Psoas muscle (tissue), 8 donors: Measurements from ENCODE around the gene ATP1B1. TPM values are rescaled to one million over a fixed set of nuclear protein-coding genes. Genes with fewer than 3 reads are reported as not detected.
"Not testable (repeated sequence)": the region's sequence is repeated elsewhere in the genome, so short reads cannot be mapped to it uniquely, and the experiment has no call there.

Source experiments
- ATAC-seq, 4 donors: fragments of 200-7000 bp; cut with Tn5 transposase; one replicate each; pipeline ENCODE4 v1.9.1; 2020; ENCODE audit warnings: moderate library complexity in 3 of 4, mild to moderate bottlenecking in 2 of 4
- DNase-seq, 2 donors: peaks; one replicate each; pipeline ENCODE4 v3.0.0-alpha.2; 2020
- H3K27ac ChIP-seq: fragments of 200-600 bp; one replicate; pipeline ENCODE4 v1.8.0; 2022
- H3K27me3 ChIP-seq, 3 donors: fragments of 200-600 bp in 1 of 3; one replicate each; pipeline versions ENCODE4 v1.6.1 to v1.8.0; 2013 to 2022; ENCODE audit warnings: low read length in 2 of 3, mild to moderate bottlenecking in 2 of 3, moderate library complexity in 1 of 3; ENCODE audit not compliant: insufficient read depth in 3 of 3
- H3K36me3 ChIP-seq, 2 donors: fragments of 200-600 bp in 1 of 2; one replicate each; pipeline versions ENCODE4 v1.6.1 to v1.8.0; 2013 to 2022; ENCODE audit warnings: low read depth in 1 of 2, mild to moderate bottlenecking in 1 of 2, moderate library complexity in 1 of 2; ENCODE audit not compliant: insufficient read depth in 1 of 2
- H3K4me1 ChIP-seq: fragments of 200-600 bp; one replicate; pipeline ENCODE4 v1.8.0; 2022
- H3K4me3 ChIP-seq: fragments of 200-600 bp; one replicate; pipeline ENCODE4 v1.8.0; 2022; ENCODE audit warnings: mild to moderate bottlenecking
- H3K9me3 ChIP-seq: fragments of 200-600 bp; one replicate; pipeline ENCODE4 v1.8.0; 2022
- CTCF ChIP-seq: fragments of 200-600 bp; IDR thresholded peaks from one replicate; pipeline ENCODE4 v1.8.0; 2022; ENCODE audit warnings: antibody characterized with exemption
- WGBS, 3 donors: extraction: QIAGEN DNeasy Blood & Tissue Kit; methylation state at CpG; one replicate each; pipeline versions ENCODE4 v1.1.6 to v1.1.7; 2013; 5-methylcytosine and 5-hydroxymethylcytosine counted together
- intact Hi-C, 2 donors: fragments of 100-400 bp; cut with DNase I; formaldehyde crosslinking; loops; one replicate each; pipeline versions ENCODE4 v1.11.0 to v1.14.2; 2022
- polyA plus RNA-seq, 3 donors: library from polyadenylated mRNA; stranded (reverse); fragments of 200-250 nt; gene quantifications; one replicate each; pipeline ENCODE4 v1.2.3, GENCODE V29; 2013
- total RNA-seq, 4 donors: library from RNA; stranded (reverse); fragmentation: NEBNext Ultra II Directional in 2 of 4; extraction: Animal tissue kit (Norgen Biotek cat#: 25700) in 2 of 4; gene quantifications; one replicate each; pipeline versions ENCODE4 v1.2.1 to v1.2.4, GENCODE V29; 2021 to 2023
- donor health status: healthy with polysubstance abuse.
- donor health status: DM: no; HTN: no; CAD: no; lungs with moderate emphysema.
- donor health status: Bipolar disorder and iron deficiency.
- donor health status: healthy.
- donor health status: DM: yes; HTN: yes; CAD: no.
- donor health status: DM: no; HTN: no; CAD: no.
- donor health status: DM: no; HTN: no; CAD: no.
- donor health status: DM: yes; HTN: yes; CAD: no.

The ATP1B1 gene
- total and polyA plus RNA-seq, 7 donors, result 176 to 1,098 (median 290) TPM

GRCh38 chr1:169120066-169120465 is 13.6 kb downstream of the ATP1B1 start:
- intact Hi-C loops, result no loop called here
- peaks cover 67% of the 10 kb centered on the region for H3K4me1 ChIP-seq
- DNase-seq, result no peak
- H3K36me3 ChIP-seq, result peaks cover 5 to 95% of the 10 kb centered on the region in 2 donors
- no peak for TF ChIP-seq CTCF
- H3K27ac ChIP-seq, result peak overlapping the region; percentile 96
- WGBS, 3 donors, result 39 to 57% (median 42%) methylated on average over 5 of the region's 5 CpGs
- peak in 1 of 4 donors; percentile 5 for ATAC-seq
- H3K27me3 ChIP-seq, result no peaks in the 10 kb centered on the region
- peak overlapping the region; percentile 20 for H3K4me3 ChIP-seq
- no peaks in the 10 kb centered on the region for H3K9me3 ChIP-seq

- Histone ChIP-seq H3K27ac (peak overlapping the region; percentile 96), H3K36me3 (peaks cover 5 to 95% of the 10 kb centered on the region in 2 donors), H3K9me3 (no peaks in the 10 kb centered on the region), H3K27me3 (no peaks in the 10 kb centered on the region), H3K4me3 (no peak overlapping the region), H3K4me1 (peaks cover 62% of the 10 kb centered on the region)
- no peak for TF ChIP-seq CTCF
- intact Hi-C loops, result no loop called here
- DNase-seq (no peak), ATAC-seq (peak in 1 of 4 donors; percentile 0)
- WGBS, 3 donors, result 64 to 81% (median 70%) methylated on average over 6 of the region's 6 CpGs
These were observed 14.8 kb downstream of the ATP1B1 start for GRCh38 chr1:169121146-169121923.

- Histone ChIP-seq H3K4me3 (no peak overlapping the region), H3K4me1 (peaks cover 57% of the 10 kb centered on the region), H3K36me3 (peaks cover 5 to 97% of the 10 kb centered on the region in 2 donors), H3K27me3 (no peaks in the 10 kb centered on the region), H3K27ac (peak overlapping the region; percentile 96), H3K9me3 (no peaks in the 10 kb centered on the region)
- no peak for TF ChIP-seq CTCF
- intact Hi-C loops, result no loop called here
- 59 to 78% (median 60%) methylated on average over 6 of the region's 6 CpGs for WGBS, 3 donors
- DNase-seq (no peak), ATAC-seq (no peak)
These were observed 16.5 kb downstream of the ATP1B1 start for GRCh38 chr1:169122976-169123375.

GRCh38 chr1:169124459-169124858 is 18.0 kb downstream of the ATP1B1 start:
- DNase-seq (no peak), ATAC-seq (no peak)
- Histone ChIP-seq H3K4me3 (no peak overlapping the region), H3K4me1 (peaks cover 59% of the 10 kb centered on the region), H3K27me3 (no peaks in the 10 kb centered on the region), H3K27ac (peak overlapping the region; percentile 96), H3K36me3 (peaks cover 9 to 97% of the 10 kb centered on the region in 2 donors), H3K9me3 (no peaks in the 10 kb centered on the region)
- 60 to 84% (median 65%) methylated on average over 2 of the region's 2 CpGs for WGBS, 3 donors
- intact Hi-C loops, result no loop called here
- no peak for TF ChIP-seq CTCF

- H3K4me3 ChIP-seq, H3K27me3 ChIP-seq, H3K9me3 ChIP-seq, intact Hi-C loops, ATAC-seq, DNase-seq: not testable (repeated sequence)
- H3K4me1 ChIP-seq, result peaks cover 57% of the 10 kb centered on the region
- peaks cover 9 to 97% of the 10 kb centered on the region in 2 donors for H3K36me3 ChIP-seq
- H3K27ac ChIP-seq, result peak overlapping the region; percentile 96
- 92 to 93% (median 92%) methylated on average over 6 of the region's 6 CpGs for WGBS, 3 donors
These were observed 19.1 kb downstream of the ATP1B1 start for GRCh38 chr1:169125597-169125996.
